Hepatocyte (in vitro differentiated cells): Measurements from ENCODE around the gene BEST1.

Experiments
- CTCF ChIP-seq: fragments of 200-600 bp; sonication (generic); IDR thresholded peaks from 2 replicates; pipeline ENCODE4 v1.5.1; 2016; ENCODE audit warnings: antibody characterized with exemption, mild to moderate bottlenecking; ENCODE audit not compliant: poor library complexity
- EZH2 ChIP-seq: fragments of 200-600 bp; sonication (generic); IDR thresholded peaks from 2 replicates; pipeline ENCODE4 v1.6.1; 2016; ENCODE audit warnings: antibody characterized with exemption, mild to moderate bottlenecking, borderline replicate concordance

DNA sequence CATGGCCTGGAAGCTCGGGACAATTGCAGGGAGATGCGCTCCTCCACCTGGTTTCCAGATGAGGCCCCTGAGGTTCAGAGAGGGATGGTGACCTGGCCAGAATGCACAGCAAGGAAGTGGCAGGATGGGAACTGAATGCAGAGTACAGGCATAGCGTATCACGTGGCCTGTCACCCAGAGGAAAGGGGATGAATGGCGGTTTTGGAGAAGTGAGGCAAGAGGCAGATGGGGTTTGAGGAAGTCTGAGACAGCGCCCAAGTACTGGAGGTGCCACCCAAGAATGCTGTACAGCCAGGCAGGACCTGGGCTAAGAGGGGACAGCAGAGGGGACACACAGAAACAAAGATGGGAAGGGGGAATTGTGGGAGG, 37.6 kb upstream of the BEST1 start:
- no peak for TF ChIP-seq CTCF
- TF ChIP-seq EZH2, result no peak
